ENCODE measurements around the gene PXYLP1.

Gene PXYLP1

DNA sequence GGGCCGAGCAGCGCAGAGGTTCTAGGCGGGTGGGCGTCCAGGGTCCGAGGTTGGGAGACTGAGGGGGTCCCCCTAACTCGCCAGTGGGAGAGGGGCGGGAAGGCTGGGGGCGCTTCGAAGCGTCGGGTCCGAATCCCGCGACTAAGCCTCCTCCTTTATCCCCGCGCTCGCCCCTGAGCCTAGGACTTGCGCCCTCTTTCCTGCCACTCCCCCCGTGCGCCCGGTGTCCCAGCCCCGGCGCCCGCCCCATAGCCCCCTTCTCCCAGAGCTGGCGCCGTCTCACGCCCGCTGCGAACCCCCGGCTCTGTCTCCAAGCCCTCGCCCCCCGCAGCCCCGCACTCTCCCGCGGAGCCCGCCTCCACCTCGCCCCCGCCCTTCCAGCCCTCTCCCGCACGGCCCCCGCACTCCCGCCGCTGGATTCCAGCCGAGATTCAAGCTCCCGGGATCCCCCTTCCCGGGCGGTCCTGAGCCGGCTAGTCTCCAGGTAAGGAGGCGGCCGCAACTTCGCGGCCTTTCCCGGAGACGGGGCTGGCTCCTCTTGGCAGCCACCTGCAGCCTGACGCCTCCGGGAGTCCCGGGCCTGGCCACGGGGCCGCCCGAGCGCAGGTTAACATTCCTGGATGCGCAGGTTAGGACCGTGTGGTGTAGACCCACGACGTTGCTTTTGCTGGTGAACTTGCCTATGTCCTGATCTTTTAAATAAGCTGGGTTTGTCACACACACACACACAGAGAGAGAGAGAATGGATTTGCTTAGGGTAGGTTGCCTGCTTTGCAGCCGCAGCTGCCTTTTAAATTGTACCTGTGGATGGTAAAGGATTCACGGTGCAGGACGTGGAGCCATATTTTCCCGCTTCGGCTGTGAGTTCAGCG lies 563 bp downstream of the PXYLP1 start:
- Histone ChIP-seq H3K79me2 (peaks cover 3% of the 10 kb centered on the region), H3K4me2 (ENCODE audit: low read length) (peak overlapping the region; percentile 80), H2AFZ (peak overlapping the region; percentile 78), H3K9me3 (ENCODE audit: control insufficient read depth, low read length) (no peaks in the 10 kb centered on the region), H3K4me3 (ENCODE audit: low read depth, low read length) (peak overlapping the region; percentile 55), H3K4me1 (peaks cover 3% of the 10 kb centered on the region), H3K27ac (peak overlapping the region; percentile 58), H3K27me3 (ENCODE audit: control insufficient read depth, insufficient read depth, low read length) (no peaks in the 10 kb centered on the region), H3K9ac (peak overlapping the region; percentile 23), H3K36me3 (ENCODE audit: control insufficient read depth, insufficient read depth, low read length) (no peaks in the 10 kb centered on the region)
- TF ChIP-seq, protein P1, sequence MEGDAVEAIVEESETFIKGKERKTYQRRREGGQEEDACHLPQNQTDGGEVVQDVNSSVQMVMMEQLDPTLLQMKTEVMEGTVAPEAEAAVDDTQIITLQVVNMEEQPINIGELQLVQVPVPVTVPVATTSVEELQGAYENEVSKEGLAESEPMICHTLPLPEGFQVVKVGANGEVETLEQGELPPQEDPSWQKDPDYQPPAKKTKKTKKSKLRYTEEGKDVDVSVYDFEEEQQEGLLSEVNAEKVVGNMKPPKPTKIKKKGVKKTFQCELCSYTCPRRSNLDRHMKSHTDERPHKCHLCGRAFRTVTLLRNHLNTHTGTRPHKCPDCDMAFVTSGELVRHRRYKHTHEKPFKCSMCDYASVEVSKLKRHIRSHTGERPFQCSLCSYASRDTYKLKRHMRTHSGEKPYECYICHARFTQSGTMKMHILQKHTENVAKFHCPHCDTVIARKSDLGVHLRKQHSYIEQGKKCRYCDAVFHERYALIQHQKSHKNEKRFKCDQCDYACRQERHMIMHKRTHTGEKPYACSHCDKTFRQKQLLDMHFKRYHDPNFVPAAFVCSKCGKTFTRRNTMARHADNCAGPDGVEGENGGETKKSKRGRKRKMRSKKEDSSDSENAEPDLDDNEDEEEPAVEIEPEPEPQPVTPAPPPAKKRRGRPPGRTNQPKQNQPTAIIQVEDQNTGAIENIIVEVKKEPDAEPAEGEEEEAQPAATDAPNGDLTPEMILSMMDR (IDR thresholded peaks at IDR 0.05): no peak

DNA sequence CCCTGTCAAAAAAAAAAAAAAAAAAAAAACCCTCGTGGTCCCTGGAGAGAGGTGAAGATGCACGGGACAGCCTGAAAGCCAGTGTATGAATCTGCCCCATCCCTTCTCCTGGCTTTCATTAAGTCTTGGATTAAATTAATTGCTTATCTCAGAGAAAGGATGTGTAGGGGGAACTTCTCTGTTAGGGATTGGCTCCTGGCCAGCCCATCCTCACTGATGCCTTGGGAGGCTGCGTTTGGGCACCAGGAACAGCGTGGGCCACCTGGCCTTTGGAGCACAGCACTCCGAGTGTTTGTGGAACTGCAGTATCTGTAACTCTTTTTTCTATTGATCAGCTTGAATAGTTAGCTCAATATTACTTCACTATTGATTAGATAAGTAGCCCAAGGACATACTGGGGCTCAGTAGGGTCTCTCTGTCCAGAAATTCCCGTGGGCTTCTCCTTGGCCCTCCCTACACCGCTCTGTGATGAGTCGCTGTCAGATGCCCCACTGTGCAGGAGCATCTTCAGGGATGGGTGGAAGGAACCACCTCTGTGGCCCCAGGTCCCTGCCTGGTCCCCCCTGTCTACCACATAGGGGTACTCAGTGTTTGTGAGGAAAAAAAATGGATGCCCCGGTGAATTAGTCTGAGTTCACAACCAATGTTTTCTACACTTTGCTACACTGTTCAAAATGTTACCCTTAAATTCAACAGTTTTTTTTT lies 2.0 kb downstream of the PXYLP1 start:
- Histone ChIP-seq H3K4me3 (ENCODE audit: low read depth, low read length) (no peak overlapping the region), H3K9ac (no peak overlapping the region), H3K9me3 (ENCODE audit: control insufficient read depth, low read length) (no peaks in the 10 kb centered on the region)

DNA sequence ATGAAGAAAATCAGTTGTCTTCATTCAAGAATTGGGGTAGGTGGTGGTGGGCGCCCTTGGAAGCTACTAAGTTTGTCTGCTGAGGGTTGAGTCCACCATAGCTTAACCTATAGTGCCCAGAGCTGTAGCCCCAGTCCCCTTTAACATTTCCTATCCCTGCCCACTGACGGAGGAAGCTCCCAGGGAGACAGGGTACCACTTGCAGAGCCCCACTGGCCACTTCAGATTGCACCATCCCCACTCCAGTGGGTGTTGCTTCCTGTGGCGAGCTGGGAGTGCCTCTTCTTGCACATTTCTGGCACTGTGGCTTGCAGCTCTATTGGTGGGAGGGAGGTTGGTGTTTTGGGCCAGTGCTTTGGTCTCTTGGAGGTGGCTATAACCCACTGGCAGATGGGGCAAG lies 2.7 kb downstream of the PXYLP1 start:
- Histone ChIP-seq H2AFZ (no peak overlapping the region), H3K27me3 (ENCODE audit: control insufficient read depth, insufficient read depth, low read length) (no peaks in the 10 kb centered on the region), H3K79me2 (peaks cover 3% of the 10 kb centered on the region), H3K9me3 (ENCODE audit: control insufficient read depth, low read length) (no peaks in the 10 kb centered on the region), H3K27ac (no peak overlapping the region), H3K9ac (no peak overlapping the region), H3K4me1 (peaks cover 23% of the 10 kb centered on the region), H3K4me2 (ENCODE audit: low read length) (no peak overlapping the region), H3K4me3 (ENCODE audit: low read depth, low read length) (no peak overlapping the region), H3K36me3 (ENCODE audit: control insufficient read depth, insufficient read depth, low read length) (no peaks in the 10 kb centered on the region)
- TF ChIP-seq, protein P1 (IDR thresholded peaks at IDR 0.05): no peak

More for the DNA sequence above, 2.0 kb downstream of the PXYLP1 start:
- no peak overlapping the region for H2AFZ ChIP-seq
- H3K36me3 ChIP-seq (ENCODE audit: control insufficient read depth, insufficient read depth, low read length): no peaks in the 10 kb centered on the region
- no peak overlapping the region for H3K27ac ChIP-seq
- H3K4me2 ChIP-seq (ENCODE audit: low read length): no peak overlapping the region
- H3K27me3 ChIP-seq (ENCODE audit: control insufficient read depth, insufficient read depth, low read length): no peaks in the 10 kb centered on the region
- H3K79me2 ChIP-seq: peaks cover 3% of the 10 kb centered on the region
- TF ChIP-seq, protein P1 (IDR thresholded peaks at IDR 0.05): no peak
- peaks cover 16% of the 10 kb centered on the region for H3K4me1 ChIP-seq

DNA sequence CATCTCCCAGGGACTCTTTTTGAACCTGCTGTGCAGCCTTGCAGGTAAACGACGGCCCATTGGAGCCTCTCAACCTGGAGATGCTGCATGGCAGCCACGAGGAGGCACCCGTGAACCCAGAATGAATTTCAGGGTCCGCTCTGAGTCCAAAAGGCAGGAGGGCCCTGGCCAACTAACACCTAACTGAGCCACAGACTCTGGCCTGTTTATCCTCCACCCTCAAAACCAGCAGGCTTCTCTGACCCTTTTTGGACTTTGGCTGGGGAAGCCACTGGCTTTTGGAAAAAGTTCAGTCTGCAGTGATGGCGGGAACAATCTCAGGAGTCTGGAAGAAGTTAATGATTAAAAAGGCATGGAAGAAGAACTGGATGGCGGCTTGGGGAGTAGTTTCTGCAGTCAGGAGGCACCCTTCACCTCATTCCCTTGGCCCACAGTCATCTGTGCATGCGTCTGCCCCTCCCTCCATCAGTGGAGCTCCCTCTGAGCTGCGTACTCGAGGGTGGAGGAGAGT lies 4.1 kb downstream of the PXYLP1 start:
- TF ChIP-seq, protein P1 (IDR thresholded peaks at IDR 0.05): peak; percentile 44
- H3K9me3 ChIP-seq (ENCODE audit: control insufficient read depth, low read length): no peaks in the 10 kb centered on the region
- H3K79me2 ChIP-seq: peaks cover 8% of the 10 kb centered on the region
- H3K36me3 ChIP-seq (ENCODE audit: control insufficient read depth, insufficient read depth, low read length): no peaks in the 10 kb centered on the region
- no peak overlapping the region for H2AFZ ChIP-seq
- no peak overlapping the region for H3K4me2 ChIP-seq (ENCODE audit: low read length)
- no peak overlapping the region for H3K9ac ChIP-seq
- H3K27ac ChIP-seq: no peak overlapping the region
- no peaks in the 10 kb centered on the region for H3K27me3 ChIP-seq (ENCODE audit: control insufficient read depth, insufficient read depth, low read length)
- no peak overlapping the region for H3K4me3 ChIP-seq (ENCODE audit: low read depth, low read length)
- peaks cover 37% of the 10 kb centered on the region for H3K4me1 ChIP-seq

Data from parathyroid adenoma (tissue), 2 donors.